ENCODE measurements around the gene CDON. TPM values are rescaled to one million over a fixed set of nuclear protein-coding genes. Genes with fewer than 3 reads are reported as not detected.
"Not testable (repeated sequence)": the region's sequence is repeated elsewhere in the genome, so short reads cannot be mapped to it uniquely, and the experiment has no call there.

CDON gene
- polyA plus RNA-seq, 1 donor = 24.4 TPM

GRCh38 chr11:126048197-126048596 is 14.5 kb downstream of the CDON start:
- DNase-seq (ENCODE audit: low read depth) = no peak

GRCh38 chr11:126046570-126047195 is 16.0 kb downstream of the CDON start:
- DNase-seq (ENCODE audit: low read depth) = no peak

- DNase-seq (ENCODE audit: low read depth) = no peak
Observed at GRCh38 chr11:126039485-126040271, 23.0 kb downstream of the CDON start.

GRCh38 chr11:126035718-126036117 is 26.9 kb downstream of the CDON start:
- no peak for DNase-seq (ENCODE audit: low read depth)

- DNase-seq (ENCODE audit: low read depth) = no peak
Observed at GRCh38 chr11:126034933-126035425, 27.7 kb downstream of the CDON start.

- DNase-seq (ENCODE audit: low read depth) = peak; percentile 77
Observed at GRCh38 chr11:126034039-126034932, 28.4 kb downstream of the CDON start.

- no peak for DNase-seq (ENCODE audit: low read depth)
Observed at GRCh38 chr11:126032375-126032774, 30.3 kb downstream of the CDON start.

GRCh38 chr11:126029805-126030204 is 32.9 kb downstream of the CDON start:
- no peak for DNase-seq (ENCODE audit: low read depth)

- DNase-seq (ENCODE audit: low read depth) = no peak
Observed at GRCh38 chr11:126029237-126029636, 33.4 kb downstream of the CDON start.

GRCh38 chr11:126028534-126028933 is 34.1 kb downstream of the CDON start:
- not testable (repeated sequence) for DNase-seq (ENCODE audit: low read depth)

GRCh38 chr11:126026579-126026978 is 36.1 kb downstream of the CDON start:
- DNase-seq (ENCODE audit: low read depth) = no peak

- no peak for DNase-seq (ENCODE audit: low read depth)
Observed at GRCh38 chr11:126025822-126026221, 36.8 kb downstream of the CDON start.

- DNase-seq (ENCODE audit: low read depth) = no peak
Observed at GRCh38 chr11:126024123-126024522, 38.5 kb downstream of the CDON start.

- no peak for DNase-seq (ENCODE audit: low read depth)
Observed at GRCh38 chr11:126012852-126013251, 49.8 kb downstream of the CDON start.

- no peak for DNase-seq (ENCODE audit: low read depth)
Observed at GRCh38 chr11:126011754-126012153, 50.9 kb downstream of the CDON start.

GRCh38 chr11:126011265-126011664 is 51.4 kb downstream of the CDON start:
- DNase-seq (ENCODE audit: low read depth) = no peak

- no peak for DNase-seq (ENCODE audit: low read depth)
Observed at GRCh38 chr11:126008956-126009355, 53.7 kb downstream of the CDON start.

- no peak for DNase-seq (ENCODE audit: low read depth)
Observed at GRCh38 chr11:126007238-126007637, 55.4 kb downstream of the CDON start.

- no peak for DNase-seq (ENCODE audit: low read depth)
Observed at GRCh38 chr11:126006068-126006467, 56.6 kb downstream of the CDON start.

- DNase-seq (ENCODE audit: low read depth) = no peak
Observed at GRCh38 chr11:126002181-126002580, 60.5 kb downstream of the CDON start.

- DNase-seq (ENCODE audit: low read depth) = no peak
Observed at GRCh38 chr11:125999234-125999880, 63.3 kb downstream of the CDON start.

- DNase-seq (ENCODE audit: low read depth) = no peak
Observed at GRCh38 chr11:125998267-125998666, 64.4 kb downstream of the CDON start.
